IMR-90 (cell line): Measurements from ENCODE around the gene SPATA2. TPM values are rescaled to one million over a fixed set of nuclear protein-coding genes. Genes with fewer than 3 reads are reported as not detected.
A peak's percentile ranks its signal among the peaks of the same experiment; 100 is the strongest.

Experiments used
- ATAC-seq: fragments of 200-7000 bp; cut with Tn5 transposase; 2 replicates; pipeline ENCODE4 v1.9.1; 2020; ENCODE audit warnings: low read depth, mild to moderate bottlenecking, moderate library complexity
- BruUV-seq: library from RNA; stranded (reverse); fragments of 400-500 nt; replicated peaks from 2 replicates; lab custom pipeline; 2021; lab: Mats Ljungman, UMichigan
- CTCF ChIA-PET: fragments of 300-600 bp; formaldehyde crosslinking; extraction: SDS; loops from one replicate; lab custom pipeline; 2021; ENCODE audit warnings: antibody characterized with exemption; lab: Yijun Ruan, JAX
- POLR2A ChIA-PET: fragments of 300-600 bp; sonication (Branson Sonifier 250); formaldehyde crosslinking; loops from one replicate; lab custom pipeline; 2022; ENCODE audit warnings: antibody characterized with exemption; ENCODE audit not compliant: unreplicated experiment; lab: Charles Lee
- DNase-seq: peaks from one replicate; pipeline ENCODE4 v3.0.0; 2013
- H2AFZ ChIP-seq: replicated peaks from 2 replicates; pipeline ENCODE3; 2013; ENCODE audit warnings: low read length, mild to moderate bottlenecking; ENCODE audit not compliant: poor library complexity
- H2AK5ac ChIP-seq: 2 replicates; pipeline ENCODE4 v1.6.1; 2013; ENCODE audit warnings: low read depth, low read length, inconsistent platforms
- H2AK9ac ChIP-seq: replicated peaks from 2 replicates; pipeline ENCODE3; 2013; ENCODE audit warnings: mild to moderate bottlenecking, low read depth, low read length, moderate library complexity; ENCODE audit not compliant: poor library complexity
- H2BK120ac ChIP-seq: 2 replicates; pipeline ENCODE4 v1.6.1; 2013; ENCODE audit warnings: low read depth, low read length, inconsistent platforms
- H2BK15ac ChIP-seq: 3 replicates; pipeline ENCODE4 v1.6.1; 2013; ENCODE audit warnings: low read depth, low read length, inconsistent platforms
- H2BK20ac ChIP-seq: 2 replicates; pipeline ENCODE4 v1.6.1; 2013; ENCODE audit warnings: low read depth, mild to moderate bottlenecking, inconsistent platforms, low read length, moderate library complexity
- H2BK5ac ChIP-seq: 2 replicates; pipeline ENCODE4 v1.6.1; 2013; ENCODE audit warnings: mild to moderate bottlenecking, low read depth, low read length, inconsistent platforms; ENCODE audit not compliant: poor library complexity, severe bottlenecking
- H3K14ac ChIP-seq: replicated peaks from 2 replicates; pipeline ENCODE4 v1.6.1; 2013; ENCODE audit warnings: low read depth, low read length, inconsistent platforms
- H3K18ac ChIP-seq: 2 replicates; pipeline ENCODE4 v1.6.1; 2013; ENCODE audit warnings: low read depth, low read length, control low read depth
- H3K23ac ChIP-seq: 2 replicates; pipeline ENCODE4 v1.6.1; 2013; ENCODE audit warnings: low read depth, low read length, inconsistent platforms
- H3K27ac ChIP-seq: 2 replicates; pipeline ENCODE4 v1.5.1; 2013; ENCODE audit warnings: mild to moderate bottlenecking, control low read depth, low read length; ENCODE audit not compliant: insufficient read depth
- H3K27me3 ChIP-seq: 2 replicates; pipeline ENCODE4 v1.6.1; 2013; ENCODE audit warnings: low read length; ENCODE audit not compliant: control insufficient read depth, insufficient read depth
- H3K36me3 ChIP-seq: 2 replicates; pipeline ENCODE4 v1.6.1; 2013; ENCODE audit warnings: low read length, mixed read lengths; ENCODE audit not compliant: control insufficient read depth, insufficient read depth
- H3K4ac ChIP-seq: 2 replicates; pipeline ENCODE4 v1.6.1; 2013; ENCODE audit warnings: low read depth, low read length, inconsistent platforms
- H3K4me1 ChIP-seq: 2 replicates; pipeline ENCODE4 v1.6.1; 2013; ENCODE audit warnings: low read length, mixed read lengths; ENCODE audit not compliant: control insufficient read depth, insufficient read depth
- H3K4me2 ChIP-seq: 2 replicates; pipeline ENCODE4 v1.6.1; 2013; ENCODE audit warnings: low read depth, mild to moderate bottlenecking, control low read depth, low read length, moderate library complexity
- H3K4me3 ChIP-seq: 2 replicates; pipeline ENCODE4 v1.5.1; 2013; ENCODE audit warnings: low read depth, mild to moderate bottlenecking, control low read depth, low read length, moderate library complexity; ENCODE audit not compliant: insufficient read depth
- H3K56ac ChIP-seq: 2 replicates; pipeline ENCODE4 v1.6.1; 2013; ENCODE audit warnings: low read length, inconsistent platforms; ENCODE audit not compliant: insufficient read depth; ENCODE audit errors: extremely low read depth
- H3K79me1 ChIP-seq, 2 experiments: 2 replicates each; pipeline ENCODE4 v1.6.1; 2013; ENCODE audit warnings: low read length in 2 of 2, inconsistent platforms in 1 of 2, low read depth in 1 of 2
- H3K9ac ChIP-seq: 2 replicates; pipeline ENCODE4 v1.6.1; 2013; ENCODE audit warnings: low read depth, low read length, control low read depth
- H3K9me1 ChIP-seq: 2 replicates; pipeline ENCODE4 v1.6.1; 2013; ENCODE audit warnings: low read length, inconsistent platforms; ENCODE audit not compliant: insufficient read depth
- H3K9me3 ChIP-seq: 2 replicates; pipeline ENCODE4 v1.6.1; 2013; ENCODE audit warnings: low read length; ENCODE audit not compliant: control insufficient read depth, insufficient read depth
- H4K20me1 ChIP-seq: 2 replicates; pipeline ENCODE4 v1.6.1; 2013; ENCODE audit warnings: low read length, inconsistent platforms; ENCODE audit not compliant: insufficient read depth
- H4K5ac ChIP-seq: 2 replicates; pipeline ENCODE4 v1.6.1; 2013; ENCODE audit warnings: mild to moderate bottlenecking, low read depth, low read length, control low read depth
- H4K8ac ChIP-seq, 2 experiments: 2 replicates each; pipeline ENCODE4 v1.6.1; 2013; ENCODE audit warnings: low read depth in 2 of 2, low read length in 2 of 2, control low read depth in 1 of 2, inconsistent platforms in 1 of 2
- H4K91ac ChIP-seq: 2 replicates; pipeline ENCODE4 v1.6.1; 2013; ENCODE audit warnings: low read depth, low read length, inconsistent platforms; ENCODE audit not compliant: insufficient read depth
- BHLHE40 ChIP-seq: fragments of 150-350 bp; IDR thresholded peaks from 2 replicates; pipeline ENCODE4 v1.6.1; 2016; ENCODE audit warnings: mild to moderate bottlenecking, low read depth, low read length
- CEBPB ChIP-seq: IDR thresholded peaks from 2 replicates; pipeline ENCODE4 v1.6.1; 2012; ENCODE audit warnings: low read depth, low read length, improper control_type of control experiment
- CHD1 ChIP-seq: IDR thresholded peaks from 2 replicates; pipeline ENCODE4 v1.6.1; 2012; ENCODE audit warnings: low read depth, low read length, improper control_type of control experiment
- ELK1 ChIP-seq: fragments of 150-350 bp; IDR thresholded peaks from 2 replicates; pipeline ENCODE4 v1.6.1; 2016; ENCODE audit warnings: low read depth, mild to moderate bottlenecking, low read length, moderate library complexity, borderline replicate concordance
- FOS ChIP-seq: fragments of 150-350 bp; IDR thresholded peaks from 2 replicates; pipeline ENCODE4 v1.6.1; 2016; ENCODE audit warnings: low read depth, low read length
- MAFK ChIP-seq: IDR thresholded peaks from 2 replicates; pipeline ENCODE4 v1.6.1; 2012; ENCODE audit warnings: low read depth, low read length, improper control_type of control experiment
- MAZ ChIP-seq: IDR thresholded peaks from 2 replicates; pipeline ENCODE4 v1.6.1; 2012; ENCODE audit warnings: low read depth, mild to moderate bottlenecking, low read length, improper control_type of control experiment, moderate library complexity, borderline replicate concordance
- MXI1 ChIP-seq: IDR thresholded peaks from 2 replicates; pipeline ENCODE4 v1.6.1; 2012; ENCODE audit warnings: low read depth, mild to moderate bottlenecking, low read length, moderate library complexity, borderline replicate concordance
- NFE2L2 ChIP-seq: fragments of 150-350 bp; IDR thresholded peaks from 2 replicates; pipeline ENCODE4 v1.6.1; 2016; ENCODE audit warnings: low read depth, mild to moderate bottlenecking, low read length
- POLR2A ChIP-seq: IDR thresholded peaks from 2 replicates; pipeline ENCODE4 v1.6.1; 2012; ENCODE audit warnings: mild to moderate bottlenecking, low read depth, low read length
- RAD21 ChIP-seq: IDR thresholded peaks from 2 replicates; pipeline ENCODE4 v1.6.1; 2012; ENCODE audit warnings: low read length, improper control_type of control experiment
- RCOR1 ChIP-seq: IDR thresholded peaks from 2 replicates; pipeline ENCODE4 v1.6.1; 2012; ENCODE audit warnings: mild to moderate bottlenecking, low read length, improper control_type of control experiment; ENCODE audit not compliant: insufficient replicate concordance
- RFX5 ChIP-seq: IDR thresholded peaks from 2 replicates; pipeline ENCODE4 v1.8.0; 2012; ENCODE audit warnings: low read depth, mild to moderate bottlenecking, low read length, moderate library complexity
- SMC3 ChIP-seq: fragments of 150-350 bp; IDR thresholded peaks from 2 replicates; pipeline ENCODE4 v1.6.1; 2016; ENCODE audit warnings: low read depth, mild to moderate bottlenecking, antibody characterized with exemption, low read length, moderate library complexity
- USF2 ChIP-seq: fragments of 150-350 bp; IDR thresholded peaks from 2 replicates; pipeline ENCODE4 v1.6.1; 2017; ENCODE audit warnings: mild to moderate bottlenecking, antibody characterized with exemption, low read length, low read depth
- WGBS, 2 experiments: methylation state at CpG; one replicate each; pipeline versions ENCODE4 v1.1.5 to v1.1.7; 2013; ENCODE audit warnings: missing lambda C conversion rate in 2 of 2; ENCODE audit not compliant: insufficient read length in 1 of 2; ENCODE audit errors: extremely low coverage in 2 of 2; 5-methylcytosine and 5-hydroxymethylcytosine counted together
- dilution Hi-C: fragments of 300-500 bp; cut with HindIII; formaldehyde crosslinking; loops from one replicate; pipeline ENCODE4 v1.14.3; 2018; ENCODE audit warnings: low sequenced_read_pairs; ENCODE audit not compliant: unreplicated experiment
- in situ Hi-C: fragments of 300-500 bp; cut with MboI; formaldehyde crosslinking; loops from 3 replicates; pipeline ENCODE4 v1.14.3; 2019; ENCODE audit warnings: low sequenced_read_pairs, inconsistent platforms, mixed read lengths
- intact Hi-C: fragments of 100-400 bp; cut with micrococcal nuclease; formaldehyde crosslinking; loops from 2 replicates; pipeline ENCODE4 v1.10.0; 2022
- polyA plus RNA-seq, 3 experiments: library from polyadenylated mRNA; depleted of rRNA; stranded (reverse); fragments of >200 nt; gene quantifications; 2 replicates each; pipeline ENCODE4 v1.2.3, GENCODE V29; 2012; ENCODE audit warnings: low replicate concordance in 1 of 3
- total RNA-seq: library from RNA; depleted of rRNA; stranded (reverse); fragments of >200 nt; gene quantifications from 2 replicates; pipeline ENCODE4 v1.2.3, GENCODE V29; 2012

The SPATA2 gene
- total and polyA plus RNA-seq, 2 of the 4 experiments (the other 2 are of a cell fraction) = 1.3 to 4.5 TPM

- Histone ChIP-seq H4K8ac (no peak overlapping the region), H3K4me3 (no peak overlapping the region), H2BK20ac (no peak overlapping the region), H3K9me1 (no peaks in the 10 kb centered on the region), H4K91ac (no peak overlapping the region), H3K18ac (no peak overlapping the region), H3K23ac (no peak overlapping the region), H3K4me1 (peaks cover 21% of the 10 kb centered on the region; the same call in 1 of the 2 replicates), H3K36me3 (peaks cover 29% of the 10 kb centered on the region), H3K9me3 (no peaks in the 10 kb centered on the region), H2AK5ac (no peak overlapping the region), H2AFZ (no peak overlapping the region), H4K20me1 (0 out of 2 replicates have a peak, but pooled peaks cover 9% of the 10 kb centered on the region), H2BK5ac (no peak overlapping the region), H2BK15ac (no peak overlapping the region), H3K27me3 (no peaks in the 10 kb centered on the region), H4K5ac (no peak overlapping the region), H2AK9ac (peak overlapping the region; percentile 68), H2BK120ac (no peak overlapping the region), H3K4ac (no peak overlapping the region), H3K9ac (no peak overlapping the region), H3K4me2 (no peak overlapping the region), H3K56ac (no peak overlapping the region), H3K14ac (no peak overlapping the region), H3K27ac (no peak overlapping the region), H3K79me1 (peaks cover 0 to 2% of the 10 kb centered on the region in 2 experiments; a peak in 1 of 4 replicates)
- no TSS peak for BruUV-seq
- ATAC-seq = peak; percentile 30; the same call in 1 of the 2 replicates
- CTCF ChIA-PET = interaction anchor here (0.5 to 1.3 kb wide), 4 partner anchors 11 to 89 kb away, joined by 3 to 4 read pairs (median 3); no protein-coding TSS in a partner anchor
- peak; percentile 38 for DNase-seq
- dilution Hi-C loops = no loop called here
- 79% methylated on average over 7 of the region's 32 CpGs; no CpG with 5 or more reads in 1 of the 2 experiments for WGBS, 2 experiments
- POLR2A ChIA-PET = no interaction called here
- intact Hi-C loops = loop anchor here (1.0 kb wide), 1 partner anchor 276 kb away; no protein-coding TSS in a partner anchor
- in situ Hi-C loops = no loop called here
- no peak for TF ChIP-seq NFE2L2
- TF ChIP-seq CEBPB = no peak
- no peak for TF ChIP-seq MAFK
- TF ChIP-seq RCOR1 = no peak
- TF ChIP-seq MXI1 = no peak
- TF ChIP-seq USF2 = no peak
- TF ChIP-seq ELK1 = no peak
- no peak for TF ChIP-seq CHD1
- no peak for TF ChIP-seq SMC3
- no peak for TF ChIP-seq FOS
- TF ChIP-seq MAZ = no peak
- no peak for TF ChIP-seq RAD21
- TF ChIP-seq BHLHE40 = no peak
- TF ChIP-seq POLR2A = no peak
- TF ChIP-seq RFX5 = no peak
Observed at GRCh38 chr20:49887251-49888211, 27.8 kb downstream of the SPATA2 start.
